ENCODE results near the gene DDIT4. TPM values are rescaled to one million over a fixed set of nuclear protein-coding genes. Genes with fewer than 3 reads are reported as not detected.

DDIT4 gene
- total and polyA plus RNA-seq, 2 of the 8 experiments (the other 6 are each of a cell fraction or from before 2014, with no cell fraction given), result 47.4 to 108 TPM

- no peak overlapping the region for H3K9ac ChIP-seq (replicated peaks in 1 of 4; ENCODE audit: extremely low read depth in 1 of 4, low read depth in 3 of 4, low read length in 3 of 4)
- H3K27ac ChIP-seq (ENCODE audit: low read depth, low read length), result no peak overlapping the region
- no peak overlapping the region for H3K56ac ChIP-seq (replicated peaks; ENCODE audit: insufficient read length, low read depth, low read length)
- H3K4me3 ChIP-seq (ENCODE audit: extremely low read depth in 1 of 4, insufficient read depth in 2 of 4, low read depth in 3 of 4, low read length in 4 of 4), result no peak overlapping the region
- no peak for TF ChIP-seq CHD1 (IDR thresholded peaks at IDR 0.05; ENCODE audit: low read depth, low read length)
- no peak for TF ChIP-seq TAF1 (IDR thresholded peaks at IDR 0.05; ENCODE audit: low read depth, low read length)
- no peak for TF ChIP-seq SIRT6 (IDR thresholded peaks at IDR 0.05; ENCODE audit: low read length)
- no peak for TF ChIP-seq JUND (IDR thresholded peaks at IDR 0.05; ENCODE audit: low read length)
- TF ChIP-seq CREB1 (IDR thresholded peaks at IDR 0.05), result no peak
- TF ChIP-seq SIX5 (IDR thresholded peaks at IDR 0.05; ENCODE audit: low read depth, low read length), result no peak
- no peak for TF ChIP-seq BACH1 (IDR thresholded peaks at IDR 0.05; ENCODE audit: low read length)
- H3K4ac ChIP-seq (replicated peaks; ENCODE audit: insufficient read length, low read depth, low read length), result peak overlapping the region; percentile 61
- no peaks in the 10 kb centered on the region for H4K20me1 ChIP-seq (replicated peaks in 1 of 2; ENCODE audit: control insufficient read depth in 1 of 2, insufficient read depth in 2 of 2, low read length in 2 of 2)
- no peak overlapping the region for H3K23ac ChIP-seq (ENCODE audit: insufficient read length)
- peak overlapping the region; percentile 88; the same call in 1 of the 2 replicates for H2AK5ac ChIP-seq (ENCODE audit: low read depth, low read length)
- DNase-seq (ENCODE audit: low read depth in 1 of 2, low spot score in 2 of 2), result no peak
- H3K4me2 ChIP-seq (ENCODE audit: insufficient read depth in 1 of 2, low read depth in 2 of 2, low read length in 2 of 2), result no peak overlapping the region; a peak in 1 of 4 replicates
- no peak overlapping the region for H4K8ac ChIP-seq (ENCODE audit: extremely low read depth, insufficient read depth, low read length)
- 97% methylated on average over 3 of the region's 3 CpGs; no CpG with 5 or more reads in 1 of the 2 experiments for WGBS, 2 experiments (ENCODE audit: extremely low coverage in 1 of 2, insufficient coverage in 1 of 2, insufficient read length in 1 of 2, insufficient replicate concordance in 2 of 2, low coverage in 1 of 2, low lambda C conversion rate in 2 of 2, missing lambda C conversion rate in 1 of 2)
- peak overlapping the region; percentile 58; the same call in 1 of the 2 replicates for H2BK5ac ChIP-seq (ENCODE audit: low read depth, low read length)
- H3K79me1 ChIP-seq (ENCODE audit: low read depth, low read length), result no peaks in the 10 kb centered on the region
- H3K36me3 ChIP-seq (ENCODE audit: control insufficient read depth in 2 of 4, insufficient read depth in 4 of 4, low read length in 3 of 4), result no peaks in the 10 kb centered on the region
- H2BK12ac ChIP-seq (ENCODE audit: low read depth, low read length), result peak overlapping the region; percentile 95
- H3K79me2 ChIP-seq (ENCODE audit: control insufficient read depth in 1 of 2, insufficient read depth in 2 of 2, low read length in 2 of 2), result no peaks in the 10 kb centered on the region
- H2BK120ac ChIP-seq (replicated peaks; ENCODE audit: low read depth, low read length), result no peak overlapping the region
- peaks cover 16 to 34% (median 26%) of the 10 kb centered on the region in 4 experiments for H3K4me1 ChIP-seq (replicated peaks in 1 of 4; ENCODE audit: control insufficient read depth in 3 of 4, insufficient read depth in 4 of 4, low read length in 3 of 4)
- H3K9me3 ChIP-seq (ENCODE audit: insufficient read depth in 2 of 2, low read depth in 1 of 2, low read length in 1 of 2), result no peaks in the 10 kb centered on the region; a peak in 1 of 4 replicates
- CTCF ChIA-PET (ENCODE audit: partially characterized antibody), result interaction anchor here (0.6 to 4.2 kb wide), 17 partner anchors 9 to 366 kb away, joined by 3 to 33 read pairs (median 4); no protein-coding TSS in a partner anchor
- peak overlapping the region; percentile 84 for H3K18ac ChIP-seq (ENCODE audit: extremely low read depth, low read length)
- H3K27me3 ChIP-seq (replicated peaks in 1 of 4; ENCODE audit: control insufficient read depth in 3 of 4, extremely low read depth in 1 of 4, insufficient read depth in 3 of 4, low read length in 3 of 4), result no peaks in the 10 kb centered on the region
- peak overlapping the region; percentile 94 for H2BK20ac ChIP-seq (ENCODE audit: low read length)
- no peak for FAIRE-seq
- H3K14ac ChIP-seq (ENCODE audit: insufficient read length), result no peak overlapping the region
- POLR2A ChIA-PET (ENCODE audit: partially characterized antibody), result interaction anchor here (0.7 to 39.2 kb wide), 15 partner anchors 8 to 106 kb away, joined by 3 to 895 read pairs (median 11); partner anchors contain the start of genes ANAPC16, ASCC1 and DDIT4
- H2AFZ ChIP-seq (ENCODE audit: low read length), result 0 out of 2 replicates have a peak overlapping the region, but pooled peaks have one; percentile 26
- H3K23me2 ChIP-seq (ENCODE audit: low read depth, low read length), result no peaks in the 10 kb centered on the region; the same call in 1 of the 2 replicates
- peak overlapping the region; percentile 56 for H4K91ac ChIP-seq (replicated peaks; ENCODE audit: insufficient read length, low read length)
- H2BK15ac ChIP-seq (ENCODE audit: low read length), result peak overlapping the region; percentile 5; the same call in 1 of the 2 replicates
- no peak overlapping the region for H4K5ac ChIP-seq (ENCODE audit: insufficient read length, low read depth, low read length)
Measured at GRCh38 chr10:72322030-72322279, 48.2 kb downstream of the DDIT4 start.

Data from H1 (cell line).